Prostate gland (tissue), 2 donors: ENCODE results near the gene LIPC. TPM values are rescaled to one million over a fixed set of nuclear protein-coding genes. Genes with fewer than 3 reads are reported as not detected.

Experiments used
- DNase-seq: peaks from one replicate; pipeline ENCODE4 v3.0.0-alpha.2; 2019; ENCODE audit warnings: low spot score
- H3K27ac ChIP-seq, 2 donors: fragments of 200-600 bp; sonication (generic); 2 replicates each; pipeline ENCODE4 v1.5.1; 2017 to 2019
- H3K27me3 ChIP-seq: fragments of 200-600 bp; sonication (generic); replicated peaks from 2 replicates; pipeline ENCODE4 v1.5.1; 2019; ENCODE audit not compliant: insufficient read depth
- H3K36me3 ChIP-seq, 2 donors: fragments of 200-600 bp; sonication (generic); 1 replicate in 1 of 2; 2 replicates in 1 of 2; pipeline versions ENCODE4 v1.5.1 to v1.8.1; 2017 to 2019
- H3K4me1 ChIP-seq: fragments of 200-600 bp; sonication (generic); replicated peaks from 2 replicates; pipeline ENCODE4 v1.5.1; 2019
- H3K4me3 ChIP-seq, 2 donors: fragments of 200-600 bp; sonication (generic); 2 replicates each; pipeline ENCODE4 v1.5.1; 2017 to 2019
- H3K9me3 ChIP-seq: fragments of 200-600 bp; sonication (generic); 2 replicates; pipeline ENCODE4 v1.5.1; 2017
- CTCF ChIP-seq, 4 experiments: fragments of 200-600 bp in 2 of 4; fragments of 450-650 bp in 2 of 4; sonication (generic) in 2 of 4; IDR thresholded peaks; 1 replicate in 3 of 4; 2 replicates in 1 of 4; pipeline ENCODE4 v1.5.1; 2016 to 2019; ENCODE audit warnings: antibody characterized with exemption in 4 of 4, mild to moderate bottlenecking in 2 of 4, moderate library complexity in 2 of 4
- POLR2A ChIP-seq: fragments of 450-650 bp; IDR thresholded peaks from one replicate; pipeline ENCODE4 v1.6.1; 2016; ENCODE audit warnings: antibody characterized with exemption, mild to moderate bottlenecking
- POLR2AphosphoS5 ChIP-seq: sonication (generic); formaldehyde crosslinking; IDR thresholded peaks from one replicate; pipeline ENCODE4 v1.6.1; 2017; ENCODE audit warnings: antibody characterized with exemption
- WGBS: methylation state at CpG from one replicate; pipeline ENCODE4 v1.1.5; 2018; 5-methylcytosine and 5-hydroxymethylcytosine counted together
- intact Hi-C: fragments of 100-400 bp; cut with DNase I; formaldehyde crosslinking; loops from one replicate; pipeline ENCODE4 v1.14.2; 2022
- total RNA-seq, 2 donors: library from RNA; depleted of rRNA; stranded (reverse); fragments of >200 nt; gene quantifications; one replicate each; pipeline ENCODE4 v1.1.0, GENCODE V29; 2016

Gene LIPC
- total RNA-seq, 2 donors from 2014 or later: 0.14 TPM; not detected in 1

DNA sequence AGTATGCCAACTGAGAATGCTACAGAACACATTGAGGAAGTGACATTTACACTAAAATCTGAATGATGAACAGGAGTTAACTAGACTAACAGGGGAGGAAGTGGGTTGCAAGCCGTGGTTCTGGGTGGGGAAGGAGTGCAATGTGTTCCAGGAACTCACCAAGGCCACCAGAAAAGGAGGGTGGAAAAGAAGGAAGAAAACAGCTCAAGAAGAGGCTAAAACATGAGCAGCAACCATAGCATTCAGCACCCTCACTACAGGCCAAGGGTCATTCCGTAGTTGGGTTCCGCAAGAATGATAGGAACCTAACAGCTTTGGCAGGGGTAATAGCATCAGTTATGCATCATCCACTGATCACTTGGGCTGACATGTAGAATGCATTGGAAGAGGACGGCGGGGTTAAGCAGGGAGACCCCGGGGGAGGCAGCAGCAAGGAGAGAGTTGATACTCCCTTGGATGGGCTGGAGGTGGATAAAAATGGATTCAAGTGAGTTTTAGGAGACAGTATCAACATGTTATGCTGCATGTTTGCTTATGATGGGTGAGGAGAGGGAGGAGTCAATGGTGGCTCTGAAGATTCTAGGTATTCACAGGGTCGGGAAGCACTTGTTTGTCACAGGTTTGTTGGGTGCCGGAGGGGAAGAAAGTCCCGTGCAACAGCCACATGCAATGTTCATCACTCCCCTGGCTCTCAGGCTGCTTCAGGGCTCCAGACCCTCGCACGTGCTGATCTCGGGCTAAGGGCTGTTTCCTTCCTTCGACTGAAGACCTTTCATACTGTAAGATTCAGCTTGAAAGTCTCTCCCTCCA lies 53.2 kb downstream of the LIPC start:
- no peak for DNase-seq
- Histone ChIP-seq H3K27me3 (no peaks in the 10 kb centered on the region), H3K9me3 (no peaks in the 10 kb centered on the region), H3K36me3 (no peaks in the 10 kb centered on the region), H3K27ac (no peak overlapping the region), H3K4me3 (no peak overlapping the region), H3K4me1 (no peaks in the 10 kb centered on the region)
- intact Hi-C loops: loop anchor here (10.0 kb wide), 1 partner anchor 70 kb away; no protein-coding TSS in a partner anchor
- TF ChIP-seq POLR2AphosphoS5 (no peak), POLR2A (no peak), CTCF (IDR thresholded peaks at IDR 0.05) (no peak)
- WGBS: 91% methylated on average over 13 of the region's 13 CpGs

GRCh38 chr15:58486062-58486461 lies 54.3 kb downstream of the LIPC start:
- H3K4me3 ChIP-seq: no peak overlapping the region
- no peak for DNase-seq
- intact Hi-C loops: loop anchor here (10.0 kb wide), 1 partner anchor 71 kb away; no protein-coding TSS in a partner anchor
- H3K27ac ChIP-seq: no peak overlapping the region
- H3K36me3 ChIP-seq: no peaks in the 10 kb centered on the region
- no peaks in the 10 kb centered on the region for H3K4me1 ChIP-seq
- H3K9me3 ChIP-seq: no peaks in the 10 kb centered on the region
- no peak for TF ChIP-seq POLR2AphosphoS5
- no peak for TF ChIP-seq CTCF (IDR thresholded peaks at IDR 0.05)
- no peak for TF ChIP-seq POLR2A
- no peaks in the 10 kb centered on the region for H3K27me3 ChIP-seq
- WGBS: 100% methylated on average over 2 of the region's 2 CpGs

GRCh38 chr15:58486564-58486963 lies 54.8 kb downstream of the LIPC start:
- Histone ChIP-seq H3K27me3 (no peaks in the 10 kb centered on the region), H3K9me3 (no peaks in the 10 kb centered on the region), H3K4me3 (no peak overlapping the region), H3K36me3 (no peaks in the 10 kb centered on the region), H3K4me1 (no peaks in the 10 kb centered on the region), H3K27ac (no peak overlapping the region)
- intact Hi-C loops: loop anchor here (10.0 kb wide), 1 partner anchor 72 kb away; no protein-coding TSS in a partner anchor
- DNase-seq: no peak
- WGBS: 74% methylated on average over 6 of the region's 6 CpGs
- TF ChIP-seq CTCF (IDR thresholded peaks at IDR 0.05) (no peak), POLR2A (no peak), POLR2AphosphoS5 (no peak)

DNA sequence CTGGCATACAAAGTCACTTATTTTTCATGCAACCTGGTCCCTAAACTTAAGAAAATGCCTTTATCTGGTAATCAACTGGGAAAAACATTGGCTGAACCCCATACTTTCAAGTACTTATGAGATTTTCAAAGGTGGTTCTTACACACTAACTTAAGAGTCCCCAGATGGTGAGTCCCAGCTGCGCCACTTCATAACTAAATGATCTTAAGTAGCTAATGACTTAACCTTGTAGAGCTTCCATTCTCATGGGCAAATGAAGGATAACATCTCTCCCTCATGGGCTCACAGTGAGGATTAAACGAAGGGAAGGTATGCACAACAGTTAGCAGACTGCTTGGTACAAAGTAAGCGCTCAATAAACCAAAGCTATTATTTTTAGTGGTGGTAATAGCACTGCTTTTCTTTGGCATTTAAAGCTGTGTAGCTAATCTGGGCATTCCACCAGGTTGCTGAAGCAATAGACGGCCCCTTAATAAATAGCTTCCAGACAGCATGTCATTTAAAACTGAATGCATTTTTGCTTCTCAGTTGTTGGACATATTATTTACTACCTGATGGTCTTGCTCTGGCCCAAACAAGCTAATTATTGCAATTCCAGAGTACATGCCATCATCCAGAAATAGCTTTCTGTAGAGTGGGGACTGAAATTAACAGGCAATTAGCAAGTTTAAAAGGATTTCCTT lies 55.4 kb downstream of the LIPC start:
- intact Hi-C loops: loop anchor here (10.0 kb wide), 1 partner anchor 72 kb away; no protein-coding TSS in a partner anchor
- H3K4me3 ChIP-seq: no peak overlapping the region
- H3K27me3 ChIP-seq: no peaks in the 10 kb centered on the region
- no peaks in the 10 kb centered on the region for H3K9me3 ChIP-seq
- DNase-seq: no peak
- WGBS: 74% methylated on average over 4 of the region's 4 CpGs
- H3K4me1 ChIP-seq: no peaks in the 10 kb centered on the region
- no peak for TF ChIP-seq POLR2AphosphoS5
- no peak for TF ChIP-seq POLR2A
- TF ChIP-seq CTCF (IDR thresholded peaks at IDR 0.05): no peak
- no peak overlapping the region for H3K27ac ChIP-seq
- no peaks in the 10 kb centered on the region for H3K36me3 ChIP-seq
